Cardiac muscle cell (in vitro differentiated cells and primary cell): ENCODE data around the gene MMP24. TPM values are rescaled to one million over a fixed set of nuclear protein-coding genes. Genes with fewer than 3 reads are reported as not detected.

Source experiments
- DNase-seq, 2 donors: peaks; one replicate each; pipeline versions ENCODE4 v3.0.0 to v3.0.0-alpha.2; 2010 to 2017; ENCODE audit warnings: low read depth in 1 of 2, low spot score in 1 of 2
- H3K27ac ChIP-seq: fragments of 200-600 bp; sonication (generic); 2 replicates; pipeline ENCODE4 v1.5.1; 2016
- H3K27me3 ChIP-seq: fragments of 200-600 bp; sonication (generic); 2 replicates; pipeline ENCODE4 v1.6.0; 2016; ENCODE audit warnings: control low read depth
- H3K36me3 ChIP-seq: fragments of 200-600 bp; sonication (generic); 2 replicates; pipeline ENCODE4 v1.5.1; 2016; ENCODE audit warnings: control low read depth
- H3K4me1 ChIP-seq: fragments of 200-600 bp; sonication (generic); 2 replicates; pipeline ENCODE4 v1.8.1; 2017; ENCODE audit warnings: low read depth, mild to moderate bottlenecking, mixed run types
- H3K4me3 ChIP-seq: fragments of 200-600 bp; sonication (generic); 2 replicates; pipeline ENCODE4 v1.5.1; 2016; ENCODE audit warnings: mild to moderate bottlenecking
- H3K9me3 ChIP-seq: fragments of 200-600 bp; sonication (generic); 2 replicates; pipeline ENCODE4 v1.5.1; 2017; ENCODE audit warnings: low read depth, mild to moderate bottlenecking, control low read depth
- CTCF ChIP-seq: IDR thresholded peaks from 2 replicates; pipeline ENCODE4 v1.5.1; 2012; ENCODE audit warnings: low read depth, mild to moderate bottlenecking, low read length
- polyA plus RNA-seq: library from polyadenylated mRNA; unstranded; fragments of >200 nt; fragmentation: Nextera tagmentation; extraction: Ambion mirVana; gene quantifications from 2 replicates; pipeline ENCODE4 v1.2.1, GENCODE V29; 2016
- total RNA-seq: library from RNA; depleted of rRNA; stranded (reverse); fragments of >200 nt; gene quantifications from 2 replicates; pipeline ENCODE4 v1.2.3, GENCODE V29; 2016

MMP24 gene
- total and polyA plus RNA-seq, 2 experiments from 2014 or later = 5.9 to 8.9 TPM

DNA sequence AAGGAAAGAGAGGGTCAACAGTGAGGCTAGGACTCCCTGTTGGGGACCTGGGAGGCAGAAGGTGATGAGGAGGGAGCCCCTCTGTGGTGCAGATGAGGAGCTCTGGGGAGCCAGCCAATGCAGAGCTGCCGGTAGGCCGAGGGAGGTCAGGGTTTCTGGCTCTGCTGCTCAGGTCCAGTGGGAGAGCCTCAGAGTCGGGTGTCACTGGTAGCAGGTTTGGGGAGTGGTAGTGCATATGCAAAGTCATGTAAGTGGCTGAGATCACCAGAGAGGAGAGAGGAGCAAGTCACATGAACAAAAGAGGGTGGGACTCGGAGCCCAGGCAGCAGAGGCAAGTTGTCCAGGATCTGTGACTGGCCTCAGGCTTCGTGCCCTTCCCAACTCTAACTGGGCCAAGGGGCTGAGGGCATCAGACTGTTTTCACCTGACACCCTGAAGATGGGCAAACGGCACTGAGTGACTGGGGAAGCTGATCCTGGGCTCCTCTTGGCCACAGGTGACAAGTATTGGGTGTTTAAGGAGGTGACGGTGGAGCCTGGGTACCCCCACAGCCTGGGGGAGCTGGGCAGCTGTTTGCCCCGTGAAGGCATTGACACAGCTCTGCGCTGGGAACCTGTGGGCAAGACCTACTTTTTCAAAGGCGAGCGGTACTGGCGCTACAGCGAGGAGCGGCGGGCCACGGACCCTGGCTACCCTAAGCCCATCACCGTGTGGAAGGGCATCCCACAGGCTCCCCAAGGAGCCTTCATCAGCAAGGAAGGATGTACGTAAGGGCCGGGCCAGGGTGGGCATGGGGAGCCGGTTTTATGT, 44.8 kb downstream of the MMP24 start:
- H3K4me1 ChIP-seq = peaks cover 9% of the 10 kb centered on the region
- no peak for TF ChIP-seq CTCF
- no peaks in the 10 kb centered on the region for H3K27me3 ChIP-seq
- H3K27ac ChIP-seq = no peak overlapping the region
- DNase-seq = no peak
- H3K9me3 ChIP-seq = no peaks in the 10 kb centered on the region
- H3K4me3 ChIP-seq = no peak overlapping the region
- no peaks in the 10 kb centered on the region for H3K36me3 ChIP-seq

DNA sequence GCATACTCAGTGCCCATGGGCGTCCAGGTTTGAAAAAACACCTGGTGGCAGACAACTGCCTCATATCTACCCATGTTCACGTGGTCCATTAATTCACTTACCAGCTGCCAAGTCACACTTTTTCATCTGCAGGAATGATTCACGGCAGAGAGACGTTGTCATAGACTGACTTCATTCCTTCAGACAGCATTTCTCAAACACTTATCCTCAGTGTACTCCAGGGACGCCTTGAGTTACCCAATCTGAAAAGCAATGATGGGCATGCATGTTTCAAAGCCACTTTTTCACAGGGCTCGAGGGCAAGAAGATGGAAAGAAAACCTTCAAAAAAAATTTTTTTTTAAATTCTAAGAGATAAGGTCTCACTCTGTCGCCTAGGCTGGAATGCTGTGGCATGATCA, 45.4 kb downstream of the MMP24 start:
- no peak for TF ChIP-seq CTCF
- Histone ChIP-seq H3K4me1 (peaks cover 14% of the 10 kb centered on the region), H3K27me3 (no peaks in the 10 kb centered on the region), H3K27ac (no peak overlapping the region), H3K36me3 (no peaks in the 10 kb centered on the region), H3K4me3 (no peak overlapping the region), H3K9me3 (no peaks in the 10 kb centered on the region)
- DNase-seq = peak in 1 of 2 donors; percentile 42

GRCh38 chr20:35273449-35274171, 47.1 kb downstream of the MMP24 start:
- Histone ChIP-seq H3K4me1 (peaks cover 6% of the 10 kb centered on the region), H3K4me3 (no peak overlapping the region), H3K9me3 (no peaks in the 10 kb centered on the region), H3K36me3 (no peaks in the 10 kb centered on the region), H3K27me3 (no peaks in the 10 kb centered on the region), H3K27ac (no peak overlapping the region)
- DNase-seq = no peak
- no peak for TF ChIP-seq CTCF

DNA sequence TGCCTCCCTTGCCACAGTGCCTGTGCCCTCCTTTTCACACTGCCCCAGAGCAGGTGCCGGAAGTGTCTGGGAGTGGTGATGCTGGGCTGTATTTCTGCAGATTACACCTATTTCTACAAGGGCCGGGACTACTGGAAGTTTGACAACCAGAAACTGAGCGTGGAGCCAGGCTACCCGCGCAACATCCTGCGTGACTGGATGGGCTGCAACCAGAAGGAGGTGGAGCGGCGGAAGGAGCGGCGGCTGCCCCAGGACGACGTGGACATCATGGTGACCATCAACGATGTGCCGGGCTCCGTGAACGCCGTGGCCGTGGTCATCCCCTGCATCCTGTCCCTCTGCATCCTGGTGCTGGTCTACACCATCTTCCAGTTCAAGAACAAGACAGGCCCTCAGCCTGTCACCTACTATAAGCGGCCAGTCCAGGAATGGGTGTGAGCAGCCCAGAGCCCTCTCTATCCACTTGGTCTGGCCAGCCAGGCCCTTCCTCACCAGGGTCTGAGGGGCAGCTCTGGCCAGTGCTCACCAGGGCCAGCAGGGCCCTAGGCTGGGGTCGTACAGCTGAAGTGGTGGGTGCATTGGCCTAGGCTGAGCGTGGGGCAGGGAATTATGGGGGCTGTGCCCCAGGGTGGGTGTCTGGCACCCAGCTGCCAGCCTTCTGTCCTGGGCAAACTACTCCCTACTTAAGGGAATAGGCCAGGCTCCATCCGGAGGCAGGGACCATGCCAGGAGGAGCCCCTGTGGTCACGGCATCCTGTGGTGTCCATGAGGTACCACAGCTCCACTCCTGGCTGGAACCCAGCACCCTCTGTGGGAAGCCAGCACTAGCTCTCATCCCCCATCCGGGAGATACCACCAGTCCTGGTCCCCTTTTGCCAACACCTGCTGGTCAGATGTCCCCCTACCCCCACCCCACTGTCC, 47.9 kb downstream of the MMP24 start:
- no peak for DNase-seq

More for the DNA sequence above, 47.9 kb downstream of the MMP24 start:
- TF ChIP-seq CTCF = no peak
- H3K4me1 ChIP-seq = peaks cover 6% of the 10 kb centered on the region
- H3K27me3 ChIP-seq = no peaks in the 10 kb centered on the region
- no peak overlapping the region for H3K4me3 ChIP-seq
- no peak overlapping the region for H3K27ac ChIP-seq
- H3K36me3 ChIP-seq = peaks cover under 1% of the 10 kb centered on the region
- H3K9me3 ChIP-seq = no peaks in the 10 kb centered on the region
